Liver (tissue), 9 donors: ENCODE data around the gene TAS2R8. TPM values are rescaled to one million over a fixed set of nuclear protein-coding genes. Genes with fewer than 3 reads are reported as not detected.

Experiments
- DNase-seq: peaks from one replicate; pipeline ENCODE4 v3.0.0-alpha.2; 2017; ENCODE audit warnings: low spot score
- H3K27ac ChIP-seq, 2 donors: one replicate each; pipeline ENCODE4 v1.7.0; 2013; ENCODE audit warnings: inconsistent platforms in 2 of 2, low read length in 2 of 2, control low read depth in 1 of 2, low read depth in 1 of 2, mild to moderate bottlenecking in 1 of 2
- H3K27me3 ChIP-seq, 4 donors: one replicate each; pipeline versions ENCODE4 v1.6.1 to v1.7.0; 2013; ENCODE audit warnings: low read length in 3 of 4, inconsistent platforms in 1 of 4, mild to moderate bottlenecking in 1 of 4, moderate library complexity in 1 of 4; ENCODE audit not compliant: control insufficient read depth in 4 of 4, insufficient read depth in 4 of 4
- H3K36me3 ChIP-seq, 4 donors: one replicate each; pipeline versions ENCODE4 v1.6.1 to v1.7.0; 2013; ENCODE audit warnings: low read length in 3 of 4, mild to moderate bottlenecking in 3 of 4, low read depth in 1 of 4, moderate library complexity in 1 of 4; ENCODE audit not compliant: control insufficient read depth in 4 of 4, insufficient read depth in 3 of 4
- H3K4me1 ChIP-seq, 4 donors: one replicate each; pipeline versions ENCODE4 v1.6.1 to v1.7.0; 2013; ENCODE audit warnings: low read length in 3 of 4, mild to moderate bottlenecking in 3 of 4, moderate library complexity in 1 of 4; ENCODE audit not compliant: control insufficient read depth in 4 of 4, insufficient read depth in 4 of 4
- H3K4me3 ChIP-seq, 3 donors: one replicate each; pipeline versions ENCODE4 v1.6.1 to v1.7.0; 2013; ENCODE audit warnings: low read length in 3 of 3, control low read depth in 1 of 3, low read depth in 1 of 3, mild to moderate bottlenecking in 1 of 3
- H3K9ac ChIP-seq, 2 donors: one replicate each; pipeline ENCODE4 v1.7.0; 2013; ENCODE audit warnings: low read length in 2 of 2, mild to moderate bottlenecking in 2 of 2, moderate library complexity in 2 of 2, control low read depth in 1 of 2, low read depth in 1 of 2
- H3K9me3 ChIP-seq, 4 donors: one replicate each; pipeline versions ENCODE4 v1.6.1 to v1.7.0; 2013; ENCODE audit warnings: low read length in 3 of 4; ENCODE audit not compliant: control insufficient read depth in 4 of 4
- EGR1 ChIP-seq, 2 donors: IDR thresholded peaks; 2 replicates each; pipeline ENCODE4 v1.6.1; 2016 to 2018; ENCODE audit warnings: antibody characterized with exemption in 2 of 2, low read depth in 2 of 2
- FOXA1 ChIP-seq: IDR thresholded peaks from 2 replicates; pipeline ENCODE4 v1.6.1; 2016; ENCODE audit warnings: antibody characterized with exemption
- FOXA2 ChIP-seq: IDR thresholded peaks from 2 replicates; pipeline ENCODE4 v1.6.1; 2016; ENCODE audit warnings: antibody characterized with exemption
- GABPA ChIP-seq, 2 donors: IDR thresholded peaks in 1 of 2; conservative IDR thresholded peaks in 1 of 2; 2 replicates each; pipeline ENCODE4 v1.6.1; 2016; ENCODE audit warnings: antibody characterized with exemption in 2 of 2, mild to moderate bottlenecking in 1 of 2, moderate library complexity in 1 of 2
- HNF4A ChIP-seq, 2 donors: conservative IDR thresholded peaks; 2 replicates each; pipeline ENCODE4 v1.6.1; 2016; ENCODE audit warnings: antibody characterized with exemption in 2 of 2, mild to moderate bottlenecking in 2 of 2
- HNF4G ChIP-seq: IDR thresholded peaks from 2 replicates; pipeline ENCODE4 v1.6.1; 2016; ENCODE audit warnings: antibody characterized with exemption
- JUND ChIP-seq, 2 donors: IDR thresholded peaks; 2 replicates each; pipeline ENCODE4 v1.6.1; 2016; ENCODE audit warnings: antibody characterized with exemption in 2 of 2
- NR2F2 ChIP-seq: IDR thresholded peaks from 2 replicates; pipeline ENCODE4 v1.6.1; 2016; ENCODE audit warnings: antibody characterized with exemption
- RAD21 ChIP-seq, 2 donors: IDR thresholded peaks; 2 replicates each; pipeline ENCODE4 v1.6.1; 2016; ENCODE audit warnings: antibody characterized with exemption in 2 of 2, mild to moderate bottlenecking in 2 of 2
- RXRA ChIP-seq, 2 donors: IDR thresholded peaks; 2 replicates each; pipeline ENCODE4 v1.6.1; 2017 to 2018; ENCODE audit warnings: antibody characterized with exemption in 2 of 2, mild to moderate bottlenecking in 1 of 2
- SP1 ChIP-seq: IDR thresholded peaks from 2 replicates; pipeline ENCODE4 v1.6.1; 2018; ENCODE audit warnings: antibody characterized with exemption, mild to moderate bottlenecking
- TAF1 ChIP-seq: conservative IDR thresholded peaks from 2 replicates; pipeline ENCODE4 v1.6.1; 2016; ENCODE audit warnings: antibody characterized with exemption, mild to moderate bottlenecking
- YY1 ChIP-seq: IDR thresholded peaks from 2 replicates; pipeline ENCODE4 v1.6.1; 2016; ENCODE audit warnings: antibody characterized with exemption, mild to moderate bottlenecking
- WGBS: extraction: QIAGEN DNeasy Blood & Tissue Kit; methylation state at CpG from one replicate; pipeline ENCODE4 v1.1.7; 2013; 5-methylcytosine and 5-hydroxymethylcytosine counted together
- polyA plus RNA-seq, 2 donors: library from polyadenylated mRNA; stranded (reverse) in 1 of 2; unstranded in 1 of 2; fragments of 200-250 nt in 1 of 2; fragments of >200 nt in 1 of 2; fragmentation: Nextera tagmentation in 1 of 2; extraction: Ambion mirVana in 1 of 2; gene quantifications; one replicate each; pipeline versions ENCODE4 v1.2.1 to v1.2.3, GENCODE V29; 2013 to 2015
- total RNA-seq, 2 donors: library from RNA; depleted of rRNA; stranded (reverse); fragments of >200 nt; gene quantifications; one replicate each; pipeline ENCODE4 v1.2.3, GENCODE V29; 2014
- TF ChIP-seq, protein P1 (sequence below): IDR thresholded peaks from 2 replicates; pipeline ENCODE4 v1.6.1; 2016; ENCODE audit warnings: antibody characterized with exemption
- TF ChIP-seq, protein P2 (sequence below): IDR thresholded peaks from 2 replicates; pipeline ENCODE4 v1.6.1; 2016; ENCODE audit warnings: antibody characterized with exemption, mild to moderate bottlenecking
- TF ChIP-seq, protein P3 (sequence below): fragments of 150-350 bp; IDR thresholded peaks from 2 replicates; pipeline ENCODE4 v1.5.1; 2017; ENCODE audit warnings: improper control_type of control experiment, low read depth, low read length; ENCODE audit not compliant: missing input control
- TF ChIP-seq, protein P4 (sequence below): IDR thresholded peaks from 2 replicates; pipeline ENCODE4 v1.6.1; 2016; ENCODE audit warnings: antibody characterized with exemption
- TF ChIP-seq, protein P5 (sequence below): IDR thresholded peaks from 2 replicates; pipeline ENCODE4 v1.6.1; 2016; ENCODE audit warnings: antibody characterized with exemption
- donor health status: healthy.
- donor health status: healthy.
- donor health status: healthy.
- donor health status: healthy.
- donor health status: healthy.

The TAS2R8 gene, protein sequence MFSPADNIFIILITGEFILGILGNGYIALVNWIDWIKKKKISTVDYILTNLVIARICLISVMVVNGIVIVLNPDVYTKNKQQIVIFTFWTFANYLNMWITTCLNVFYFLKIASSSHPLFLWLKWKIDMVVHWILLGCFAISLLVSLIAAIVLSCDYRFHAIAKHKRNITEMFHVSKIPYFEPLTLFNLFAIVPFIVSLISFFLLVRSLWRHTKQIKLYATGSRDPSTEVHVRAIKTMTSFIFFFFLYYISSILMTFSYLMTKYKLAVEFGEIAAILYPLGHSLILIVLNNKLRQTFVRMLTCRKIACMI
- under 1 TPM in 1 of 2 donors, not detected in 1; 0.25 TPM for total RNA-seq
- polyA plus RNA-seq = not detected

DNA sequence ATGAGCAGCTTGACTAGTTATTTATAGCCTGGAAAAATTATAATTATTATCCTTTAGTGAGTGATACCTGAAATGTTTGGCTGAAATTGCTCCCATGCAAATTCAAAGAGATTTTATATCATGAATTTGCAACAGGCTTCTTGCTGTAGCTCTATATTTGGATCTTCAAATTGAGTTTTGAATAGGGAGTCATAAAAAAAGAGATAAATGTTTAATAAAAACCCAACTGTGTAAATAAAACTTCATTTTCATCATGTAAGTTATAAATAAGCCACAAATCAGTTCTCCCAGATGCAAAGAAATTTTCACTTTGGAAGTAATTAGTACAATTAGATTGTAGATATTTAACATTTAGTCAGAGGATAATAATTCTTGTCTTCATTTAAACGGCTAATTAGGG lies at the start of gene TAS2R8:
Gene TAS2R8 (minus strand): TSS at position 101 of the 400 bp plus-strand sequence. CDS start 306 bp downstream, outside the sequence.
- no peaks in the 10 kb centered on the region for H3K36me3 ChIP-seq
- H3K27me3 ChIP-seq = no peaks in the 10 kb centered on the region
- TF ChIP-seq TAF1 (no peak), HNF4A (conservative IDR thresholded peaks at IDR 0.05) (no peak), SP1 (no peak), GABPA (IDR thresholded peaks at IDR 0.05 in 1 of 2, conservative IDR thresholded peaks at IDR 0.05 in 1 of 2) (no peak), RXRA (IDR thresholded peaks at IDR 0.05) (no peak), HNF4G (no peak), NR2F2 (no peak), RAD21 (IDR thresholded peaks at IDR 0.05) (no peak), EGR1 (IDR thresholded peaks at IDR 0.05; ENCODE audit: low read depth in 2 of 2) (no peak), JUND (IDR thresholded peaks at IDR 0.05) (no peak), YY1 (no peak), FOXA2 (no peak), FOXA1 (no peak)
- TF ChIP-seq, protein P1, sequence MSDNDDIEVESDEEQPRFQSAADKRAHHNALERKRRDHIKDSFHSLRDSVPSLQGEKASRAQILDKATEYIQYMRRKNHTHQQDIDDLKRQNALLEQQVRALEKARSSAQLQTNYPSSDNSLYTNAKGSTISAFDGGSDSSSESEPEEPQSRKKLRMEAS = no peak
- TF ChIP-seq, protein P2, sequence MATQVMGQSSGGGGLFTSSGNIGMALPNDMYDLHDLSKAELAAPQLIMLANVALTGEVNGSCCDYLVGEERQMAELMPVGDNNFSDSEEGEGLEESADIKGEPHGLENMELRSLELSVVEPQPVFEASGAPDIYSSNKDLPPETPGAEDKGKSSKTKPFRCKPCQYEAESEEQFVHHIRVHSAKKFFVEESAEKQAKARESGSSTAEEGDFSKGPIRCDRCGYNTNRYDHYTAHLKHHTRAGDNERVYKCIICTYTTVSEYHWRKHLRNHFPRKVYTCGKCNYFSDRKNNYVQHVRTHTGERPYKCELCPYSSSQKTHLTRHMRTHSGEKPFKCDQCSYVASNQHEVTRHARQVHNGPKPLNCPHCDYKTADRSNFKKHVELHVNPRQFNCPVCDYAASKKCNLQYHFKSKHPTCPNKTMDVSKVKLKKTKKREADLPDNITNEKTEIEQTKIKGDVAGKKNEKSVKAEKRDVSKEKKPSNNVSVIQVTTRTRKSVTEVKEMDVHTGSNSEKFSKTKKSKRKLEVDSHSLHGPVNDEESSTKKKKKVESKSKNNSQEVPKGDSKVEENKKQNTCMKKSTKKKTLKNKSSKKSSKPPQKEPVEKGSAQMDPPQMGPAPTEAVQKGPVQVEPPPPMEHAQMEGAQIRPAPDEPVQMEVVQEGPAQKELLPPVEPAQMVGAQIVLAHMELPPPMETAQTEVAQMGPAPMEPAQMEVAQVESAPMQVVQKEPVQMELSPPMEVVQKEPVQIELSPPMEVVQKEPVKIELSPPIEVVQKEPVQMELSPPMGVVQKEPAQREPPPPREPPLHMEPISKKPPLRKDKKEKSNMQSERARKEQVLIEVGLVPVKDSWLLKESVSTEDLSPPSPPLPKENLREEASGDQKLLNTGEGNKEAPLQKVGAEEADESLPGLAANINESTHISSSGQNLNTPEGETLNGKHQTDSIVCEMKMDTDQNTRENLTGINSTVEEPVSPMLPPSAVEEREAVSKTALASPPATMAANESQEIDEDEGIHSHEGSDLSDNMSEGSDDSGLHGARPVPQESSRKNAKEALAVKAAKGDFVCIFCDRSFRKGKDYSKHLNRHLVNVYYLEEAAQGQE = no peak
- TF ChIP-seq, protein P3, sequence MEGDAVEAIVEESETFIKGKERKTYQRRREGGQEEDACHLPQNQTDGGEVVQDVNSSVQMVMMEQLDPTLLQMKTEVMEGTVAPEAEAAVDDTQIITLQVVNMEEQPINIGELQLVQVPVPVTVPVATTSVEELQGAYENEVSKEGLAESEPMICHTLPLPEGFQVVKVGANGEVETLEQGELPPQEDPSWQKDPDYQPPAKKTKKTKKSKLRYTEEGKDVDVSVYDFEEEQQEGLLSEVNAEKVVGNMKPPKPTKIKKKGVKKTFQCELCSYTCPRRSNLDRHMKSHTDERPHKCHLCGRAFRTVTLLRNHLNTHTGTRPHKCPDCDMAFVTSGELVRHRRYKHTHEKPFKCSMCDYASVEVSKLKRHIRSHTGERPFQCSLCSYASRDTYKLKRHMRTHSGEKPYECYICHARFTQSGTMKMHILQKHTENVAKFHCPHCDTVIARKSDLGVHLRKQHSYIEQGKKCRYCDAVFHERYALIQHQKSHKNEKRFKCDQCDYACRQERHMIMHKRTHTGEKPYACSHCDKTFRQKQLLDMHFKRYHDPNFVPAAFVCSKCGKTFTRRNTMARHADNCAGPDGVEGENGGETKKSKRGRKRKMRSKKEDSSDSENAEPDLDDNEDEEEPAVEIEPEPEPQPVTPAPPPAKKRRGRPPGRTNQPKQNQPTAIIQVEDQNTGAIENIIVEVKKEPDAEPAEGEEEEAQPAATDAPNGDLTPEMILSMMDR = no peak
- TF ChIP-seq, protein P4, sequence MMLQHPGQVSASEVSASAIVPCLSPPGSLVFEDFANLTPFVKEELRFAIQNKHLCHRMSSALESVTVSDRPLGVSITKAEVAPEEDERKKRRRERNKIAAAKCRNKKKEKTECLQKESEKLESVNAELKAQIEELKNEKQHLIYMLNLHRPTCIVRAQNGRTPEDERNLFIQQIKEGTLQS = no peak
- TF ChIP-seq, protein P5, sequence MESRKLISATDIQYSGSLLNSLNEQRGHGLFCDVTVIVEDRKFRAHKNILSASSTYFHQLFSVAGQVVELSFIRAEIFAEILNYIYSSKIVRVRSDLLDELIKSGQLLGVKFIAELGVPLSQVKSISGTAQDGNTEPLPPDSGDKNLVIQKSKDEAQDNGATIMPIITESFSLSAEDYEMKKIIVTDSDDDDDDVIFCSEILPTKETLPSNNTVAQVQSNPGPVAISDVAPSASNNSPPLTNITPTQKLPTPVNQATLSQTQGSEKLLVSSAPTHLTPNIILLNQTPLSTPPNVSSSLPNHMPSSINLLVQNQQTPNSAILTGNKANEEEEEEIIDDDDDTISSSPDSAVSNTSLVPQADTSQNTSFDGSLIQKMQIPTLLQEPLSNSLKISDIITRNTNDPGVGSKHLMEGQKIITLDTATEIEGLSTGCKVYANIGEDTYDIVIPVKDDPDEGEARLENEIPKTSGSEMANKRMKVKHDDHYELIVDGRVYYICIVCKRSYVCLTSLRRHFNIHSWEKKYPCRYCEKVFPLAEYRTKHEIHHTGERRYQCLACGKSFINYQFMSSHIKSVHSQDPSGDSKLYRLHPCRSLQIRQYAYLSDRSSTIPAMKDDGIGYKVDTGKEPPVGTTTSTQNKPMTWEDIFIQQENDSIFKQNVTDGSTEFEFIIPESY = no peak
- WGBS = 66% methylated on average over 1 of the region's 1 CpG
- H3K27ac ChIP-seq = no peak within 1 kb of the TSS
- H3K9ac ChIP-seq = no peak within 1 kb of the TSS
- no peaks in the 10 kb centered on the region for H3K4me1 ChIP-seq
- H3K9me3 ChIP-seq = no peaks in the 10 kb centered on the region
- DNase-seq = no peak
- H3K4me3 ChIP-seq = no peak within 1 kb of the TSS
